ENCODE measurements around the gene FAM222A. TPM values are rescaled to one million over a fixed set of nuclear protein-coding genes. Genes with fewer than 3 reads are reported as not detected.

Gene FAM222A
- total and polyA plus RNA-seq, 7 donors: 1.1 to 3.3 (median 2.1) TPM

DNA sequence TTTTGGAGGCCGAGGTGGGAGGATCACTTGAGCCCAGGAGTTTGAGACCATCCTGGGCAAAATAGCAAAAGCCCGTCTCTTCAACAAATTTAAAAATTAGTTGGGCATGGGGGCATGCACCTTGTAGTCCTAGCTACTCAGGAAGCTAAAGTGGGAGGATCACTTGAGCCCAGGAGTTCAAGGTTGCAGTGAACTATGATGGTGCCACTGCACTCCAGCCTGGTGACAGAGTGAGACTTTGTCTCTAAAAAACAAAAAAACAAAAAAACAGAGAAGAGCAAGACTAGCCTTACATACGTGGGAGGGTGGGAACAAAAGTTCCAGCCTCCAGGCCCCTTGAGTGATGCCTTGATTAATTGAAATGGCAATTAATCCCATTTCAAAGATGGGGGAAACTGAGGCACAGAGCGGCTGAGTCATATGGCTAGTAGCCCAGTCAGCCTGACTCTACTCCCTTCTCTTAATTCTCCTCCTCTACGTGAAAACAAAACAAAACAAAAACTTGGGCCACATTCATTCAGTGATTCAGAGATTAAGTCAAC is 3.3 kb upstream of the FAM222A start:
- DNase-seq: no peak
- intact Hi-C loops (cut with DNase I): loop anchor here (5.0 to 10.0 kb wide), 2 partner anchors 62 to 285 kb away; partner anchors contain the start of genes ANKRD13A and GIT2
- Histone ChIP-seq H3K9me3 (no peaks in the 10 kb centered on the region), H3K27ac (no peak overlapping the region), H3K4me3 (no peak overlapping the region), H3K4me1 (peaks cover 0 to 17% (median 13%) of the 10 kb centered on the region in 4 donors), H3K36me3 (no peaks in the 10 kb centered on the region), H3K27me3 (peaks cover 0 to 40% (median 28%) of the 10 kb centered on the region in 3 donors)
- no peak for TF ChIP-seq EP300 (IDR thresholded peaks at IDR 0.05)
- no peak for TF ChIP-seq POLR2A (IDR thresholded peaks at IDR 0.05)
- TF ChIP-seq POLR2AphosphoS5 (IDR thresholded peaks at IDR 0.05): no peak
- TF ChIP-seq, protein P1, sequence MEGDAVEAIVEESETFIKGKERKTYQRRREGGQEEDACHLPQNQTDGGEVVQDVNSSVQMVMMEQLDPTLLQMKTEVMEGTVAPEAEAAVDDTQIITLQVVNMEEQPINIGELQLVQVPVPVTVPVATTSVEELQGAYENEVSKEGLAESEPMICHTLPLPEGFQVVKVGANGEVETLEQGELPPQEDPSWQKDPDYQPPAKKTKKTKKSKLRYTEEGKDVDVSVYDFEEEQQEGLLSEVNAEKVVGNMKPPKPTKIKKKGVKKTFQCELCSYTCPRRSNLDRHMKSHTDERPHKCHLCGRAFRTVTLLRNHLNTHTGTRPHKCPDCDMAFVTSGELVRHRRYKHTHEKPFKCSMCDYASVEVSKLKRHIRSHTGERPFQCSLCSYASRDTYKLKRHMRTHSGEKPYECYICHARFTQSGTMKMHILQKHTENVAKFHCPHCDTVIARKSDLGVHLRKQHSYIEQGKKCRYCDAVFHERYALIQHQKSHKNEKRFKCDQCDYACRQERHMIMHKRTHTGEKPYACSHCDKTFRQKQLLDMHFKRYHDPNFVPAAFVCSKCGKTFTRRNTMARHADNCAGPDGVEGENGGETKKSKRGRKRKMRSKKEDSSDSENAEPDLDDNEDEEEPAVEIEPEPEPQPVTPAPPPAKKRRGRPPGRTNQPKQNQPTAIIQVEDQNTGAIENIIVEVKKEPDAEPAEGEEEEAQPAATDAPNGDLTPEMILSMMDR (IDR thresholded peaks at IDR 0.05): no peak
- WGBS, 2 donors: 70 to 82% methylated on average over 5 of the region's 5 CpGs

DNA sequence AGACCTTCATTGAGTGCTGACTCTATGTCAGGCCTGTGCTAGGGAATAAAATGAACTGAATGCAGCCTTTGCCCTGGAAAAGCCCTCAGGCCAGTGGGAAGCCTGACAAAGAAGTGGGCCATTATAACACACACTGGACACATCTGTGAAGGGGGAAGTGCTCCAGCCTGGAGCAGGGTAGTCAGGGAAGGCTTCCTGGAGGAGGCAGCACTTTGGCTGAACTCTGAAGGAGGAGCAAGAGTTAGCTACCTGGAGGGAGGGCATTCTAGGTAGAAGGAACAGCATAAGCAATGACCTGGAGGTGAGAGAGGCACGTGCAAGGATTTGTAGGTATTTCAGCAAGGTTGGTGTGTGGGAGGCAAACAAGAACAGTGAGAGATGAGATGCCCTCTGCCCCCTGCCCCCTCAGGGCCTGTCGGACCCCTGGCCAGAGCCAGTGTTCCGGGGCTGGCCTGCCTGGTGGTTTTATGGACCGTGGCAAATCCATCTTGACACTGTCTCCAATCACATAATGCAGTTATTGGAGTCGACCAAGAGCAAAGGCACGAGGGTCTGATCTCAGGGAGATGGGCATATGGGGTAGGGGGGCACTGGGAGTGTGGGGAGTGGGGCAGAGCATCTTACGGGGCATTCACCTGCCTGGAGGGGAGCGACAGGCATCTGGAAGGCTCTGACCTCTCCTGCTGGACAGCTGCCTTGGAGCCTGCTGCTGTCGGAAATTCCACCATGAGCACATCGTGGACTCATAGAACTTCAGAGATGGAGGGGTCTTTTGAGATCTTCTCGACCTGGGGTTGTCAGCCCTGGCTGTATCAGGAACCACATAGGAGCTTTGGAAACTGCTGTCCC is 2.7 kb upstream of the FAM222A start:
- 65 to 78% methylated on average over 11 of the region's 11 CpGs for WGBS, 2 donors
- Histone ChIP-seq H3K36me3 (no peaks in the 10 kb centered on the region), H3K9me3 (no peaks in the 10 kb centered on the region), H3K4me3 (no peak overlapping the region), H3K27me3 (peaks cover 0 to 40% (median 28%) of the 10 kb centered on the region in 3 donors), H3K27ac (no peak overlapping the region), H3K4me1 (peaks cover 0 to 24% (median 20%) of the 10 kb centered on the region in 4 donors)
- TF ChIP-seq POLR2A (IDR thresholded peaks at IDR 0.05) (no peak), EP300 (IDR thresholded peaks at IDR 0.05) (no peak), POLR2AphosphoS5 (IDR thresholded peaks at IDR 0.05) (no peak)
- TF ChIP-seq, protein P1 (IDR thresholded peaks at IDR 0.05): no peak
- intact Hi-C loops (cut with DNase I): loop anchor here (5.0 to 10.0 kb wide), 2 partner anchors 61 to 284 kb away; partner anchors contain the start of genes ANKRD13A and GIT2
- DNase-seq: no peak

DNA sequence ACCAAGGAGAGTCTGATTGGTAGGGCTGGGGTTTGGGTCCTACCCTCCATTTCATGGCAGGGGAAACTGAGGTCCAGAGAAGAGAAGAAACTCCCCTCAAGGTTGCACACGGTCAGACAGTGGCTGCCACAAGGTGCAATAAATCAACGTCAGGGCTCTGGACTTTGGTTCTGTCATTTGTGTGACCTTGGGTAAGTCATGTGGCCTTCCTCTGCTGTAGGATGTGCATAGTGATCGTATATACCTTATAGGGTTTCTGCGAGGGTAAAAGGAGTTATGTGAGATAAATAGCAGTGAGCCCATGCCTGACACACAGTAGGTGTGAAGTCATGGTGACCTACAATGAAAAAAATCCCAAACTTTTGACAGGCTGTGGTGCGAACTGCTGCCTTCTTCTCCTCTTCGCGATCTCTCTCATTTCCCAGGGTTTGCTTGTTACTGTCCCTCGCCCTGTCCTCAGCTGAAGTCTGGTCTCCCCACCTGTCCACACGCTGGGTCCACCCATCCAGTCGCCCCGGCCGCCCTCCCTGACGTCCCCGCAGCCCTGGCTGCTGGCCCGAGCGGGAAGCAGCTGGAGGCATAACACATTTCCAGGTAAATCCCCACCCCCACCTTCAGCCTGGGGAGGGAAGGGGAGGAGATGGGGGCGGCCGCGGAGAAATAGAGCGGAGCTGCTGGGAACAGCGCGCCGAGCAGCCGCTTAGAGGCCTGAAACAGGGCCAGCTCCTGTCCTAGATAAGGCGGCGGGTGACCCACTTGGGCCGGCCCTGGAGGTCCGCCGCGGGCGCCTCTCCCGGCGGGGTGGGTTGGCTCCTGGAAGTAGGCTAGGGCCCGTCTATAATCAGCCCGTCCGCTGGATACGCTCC is 1.8 kb upstream of the FAM222A start:
- WGBS, 2 donors: 38 to 61% methylated on average over 37 of the region's 37 CpGs
- Histone ChIP-seq H3K4me1 (peaks cover 0 to 32% (median 28%) of the 10 kb centered on the region in 4 donors), H3K9me3 (no peaks in the 10 kb centered on the region), H3K27me3 (peaks cover 0 to 36% (median 24%) of the 10 kb centered on the region in 3 donors), H3K36me3 (no peaks in the 10 kb centered on the region), H3K4me3 (no peak overlapping the region), H3K27ac (no peak overlapping the region)
- intact Hi-C loops (cut with DNase I): loop anchor here (2.0 to 10.0 kb wide), 3 partner anchors 60 to 283 kb away; partner anchors contain the start of genes ANKRD13A and GIT2
- no peak for DNase-seq
- TF ChIP-seq EP300 (IDR thresholded peaks at IDR 0.05) (no peak), POLR2A (IDR thresholded peaks at IDR 0.05) (no peak), POLR2AphosphoS5 (IDR thresholded peaks at IDR 0.05) (no peak)

DNA sequence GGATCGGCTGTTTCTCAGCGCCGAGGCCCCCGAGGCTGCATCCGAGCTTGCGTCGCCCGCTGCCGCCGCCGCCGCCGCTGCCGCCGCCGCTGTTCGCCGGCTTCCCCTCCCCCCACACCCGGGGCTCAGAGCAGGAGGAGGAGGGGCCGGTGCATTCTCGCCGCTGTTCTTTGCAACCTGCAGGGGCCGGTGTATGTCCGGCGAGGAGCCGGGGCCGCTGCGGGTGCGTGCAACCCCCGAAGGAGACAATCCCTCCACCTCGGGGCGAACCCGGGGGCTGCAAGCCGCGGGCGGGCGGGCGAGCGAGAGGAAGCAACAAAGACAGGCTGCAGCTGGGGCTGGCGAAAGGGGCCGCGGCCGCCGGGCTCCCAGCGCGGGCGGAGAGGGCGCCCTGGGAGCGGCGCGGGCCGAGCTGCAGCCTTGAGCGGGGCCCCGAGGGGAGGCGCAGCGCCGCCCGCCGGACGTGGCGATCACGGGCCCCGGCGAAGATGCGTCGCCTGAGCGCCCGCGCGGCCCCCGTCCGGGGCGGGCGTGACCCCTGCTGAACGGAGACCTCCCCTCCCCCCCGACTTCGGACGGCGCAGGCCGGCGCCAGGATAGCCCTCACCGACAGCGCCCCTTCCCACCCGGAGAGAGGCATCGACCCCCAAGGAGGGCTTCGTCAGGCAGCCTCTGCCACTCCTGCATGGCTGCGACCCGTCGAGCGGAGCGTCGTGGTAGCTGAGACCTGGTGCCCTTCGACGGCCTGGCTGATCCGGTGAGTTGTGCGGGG is 702 bp downstream of the FAM222A start:
- no peak for TF ChIP-seq POLR2A (IDR thresholded peaks at IDR 0.05)
- TF ChIP-seq, protein P1 (IDR thresholded peaks at IDR 0.05): peak in 1 of 4 experiments; percentile 24
- TF ChIP-seq POLR2AphosphoS5 (IDR thresholded peaks at IDR 0.05): no peak
- Histone ChIP-seq H3K9me3 (no peaks in the 10 kb centered on the region), H3K27ac (peak overlapping the region; percentile 62 to 78 (median 75)), H3K27me3 (peaks cover 0 to 40% (median 29%) of the 10 kb centered on the region in 3 donors), H3K4me3 (peak overlapping the region; percentile 46 to 60 (median 58)), H3K36me3 (no peaks in the 10 kb centered on the region), H3K4me1 (peaks cover 0 to 54% (median 47%) of the 10 kb centered on the region in 4 donors)
- intact Hi-C loops (cut with DNase I): loop anchor here (5.0 to 10.0 kb wide), 2 partner anchors 58 to 280 kb away; partner anchors contain the start of genes ANKRD13A and GIT2
- peak; percentile 86 for DNase-seq
- 1 to 2% methylated on average over 96 of the region's 96 CpGs for WGBS, 2 donors
